Peyer's patch (tissue), 4 donors: Measurements from ENCODE around the gene PIEZO2. TPM values are rescaled to one million over a fixed set of nuclear protein-coding genes. Genes with fewer than 3 reads are reported as not detected.
A peak's percentile ranks its signal among the peaks of the same experiment; 100 is the strongest.

Experiments
- DNase-seq, 3 donors: peaks; one replicate each; pipeline ENCODE4 v3.0.0-alpha.2; 2017 to 2019
- H3K27ac ChIP-seq, 4 donors: fragments of 200-600 bp; sonication (generic); one replicate each; pipeline ENCODE4 v1.5.1; 2016 to 2019
- H3K27me3 ChIP-seq, 2 donors: fragments of 200-600 bp; sonication (generic); one replicate each; pipeline ENCODE4 v1.5.1; 2019
- H3K36me3 ChIP-seq, 3 donors: fragments of 200-600 bp; sonication (generic); one replicate each; pipeline ENCODE4 v1.5.1; 2016 to 2019
- H3K4me1 ChIP-seq, 4 donors: fragments of 200-600 bp; sonication (generic); one replicate each; pipeline ENCODE4 v1.5.1; 2016 to 2019
- H3K4me3 ChIP-seq, 4 donors: fragments of 200-600 bp; sonication (generic); 1 replicate in 3 of 4; 2 replicates in 1 of 4; pipeline ENCODE4 v1.5.1; 2016 to 2019; ENCODE audit warnings: mild to moderate bottlenecking in 1 of 4
- H3K9me3 ChIP-seq, 4 donors: fragments of 200-600 bp; sonication (generic); one replicate each; pipeline ENCODE4 v1.5.1; 2016 to 2019; ENCODE audit warnings: mild to moderate bottlenecking in 1 of 4
- POLR2A ChIP-seq, 2 donors: fragments of 450-650 bp; IDR thresholded peaks; one replicate each; pipeline ENCODE4 v1.5.1; 2017; ENCODE audit warnings: antibody characterized with exemption in 2 of 2, mild to moderate bottlenecking in 2 of 2, moderate library complexity in 2 of 2
- total RNA-seq, 4 donors: library from RNA; depleted of rRNA; stranded (reverse); fragments of >200 nt; gene quantifications; one replicate each; pipeline ENCODE4 v1.1.0, GENCODE V29; 2016
- TF ChIP-seq, protein P1 (sequence below), 6 experiments: fragments of 450-650 bp in 4 of 6; fragments of 200-600 bp in 2 of 6; sonication (generic) in 1 of 6; IDR thresholded peaks; one replicate each; pipeline ENCODE4 v1.5.1; 2017 to 2019; ENCODE audit warnings: antibody characterized with exemption in 6 of 6, mild to moderate bottlenecking in 3 of 6, moderate library complexity in 1 of 6

The PIEZO2 gene
- total RNA-seq, 4 donors from 2014 or later, result 0.85 to 5.8 (median 4.5) TPM

DNA sequence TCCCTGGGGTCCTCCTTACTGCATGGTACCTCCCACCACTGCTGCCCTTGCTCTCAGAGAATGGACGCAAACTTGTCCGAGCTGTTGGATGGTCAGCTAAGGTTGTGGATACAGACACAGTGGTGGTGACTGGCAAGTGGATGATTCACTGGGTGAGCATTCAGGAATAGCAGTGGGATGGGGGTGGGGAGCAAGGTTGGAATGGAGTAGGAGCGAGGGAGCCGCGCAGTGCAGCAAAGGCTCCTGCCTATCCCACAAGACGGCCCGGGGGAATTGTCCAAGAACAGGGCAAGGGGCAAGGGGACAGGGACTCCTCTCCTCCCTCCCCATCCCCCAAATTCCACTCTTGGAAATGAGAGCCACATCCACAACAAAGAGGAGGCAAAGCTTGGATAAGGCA lies 102.2 kb downstream of the PIEZO2 start:
- no peak overlapping the region for H3K27ac ChIP-seq
- H3K36me3 ChIP-seq, result no peaks in the 10 kb centered on the region
- H3K9me3 ChIP-seq, result no peaks in the 10 kb centered on the region
- no peaks in the 10 kb centered on the region for H3K27me3 ChIP-seq
- no peak for TF ChIP-seq POLR2A (IDR thresholded peaks at IDR 0.05)
- TF ChIP-seq, protein P1, sequence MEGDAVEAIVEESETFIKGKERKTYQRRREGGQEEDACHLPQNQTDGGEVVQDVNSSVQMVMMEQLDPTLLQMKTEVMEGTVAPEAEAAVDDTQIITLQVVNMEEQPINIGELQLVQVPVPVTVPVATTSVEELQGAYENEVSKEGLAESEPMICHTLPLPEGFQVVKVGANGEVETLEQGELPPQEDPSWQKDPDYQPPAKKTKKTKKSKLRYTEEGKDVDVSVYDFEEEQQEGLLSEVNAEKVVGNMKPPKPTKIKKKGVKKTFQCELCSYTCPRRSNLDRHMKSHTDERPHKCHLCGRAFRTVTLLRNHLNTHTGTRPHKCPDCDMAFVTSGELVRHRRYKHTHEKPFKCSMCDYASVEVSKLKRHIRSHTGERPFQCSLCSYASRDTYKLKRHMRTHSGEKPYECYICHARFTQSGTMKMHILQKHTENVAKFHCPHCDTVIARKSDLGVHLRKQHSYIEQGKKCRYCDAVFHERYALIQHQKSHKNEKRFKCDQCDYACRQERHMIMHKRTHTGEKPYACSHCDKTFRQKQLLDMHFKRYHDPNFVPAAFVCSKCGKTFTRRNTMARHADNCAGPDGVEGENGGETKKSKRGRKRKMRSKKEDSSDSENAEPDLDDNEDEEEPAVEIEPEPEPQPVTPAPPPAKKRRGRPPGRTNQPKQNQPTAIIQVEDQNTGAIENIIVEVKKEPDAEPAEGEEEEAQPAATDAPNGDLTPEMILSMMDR (IDR thresholded peaks at IDR 0.05), result no peak
- DNase-seq, result no peak
- H3K4me1 ChIP-seq, result no peaks in the 10 kb centered on the region
- H3K4me3 ChIP-seq, result no peak overlapping the region

DNA sequence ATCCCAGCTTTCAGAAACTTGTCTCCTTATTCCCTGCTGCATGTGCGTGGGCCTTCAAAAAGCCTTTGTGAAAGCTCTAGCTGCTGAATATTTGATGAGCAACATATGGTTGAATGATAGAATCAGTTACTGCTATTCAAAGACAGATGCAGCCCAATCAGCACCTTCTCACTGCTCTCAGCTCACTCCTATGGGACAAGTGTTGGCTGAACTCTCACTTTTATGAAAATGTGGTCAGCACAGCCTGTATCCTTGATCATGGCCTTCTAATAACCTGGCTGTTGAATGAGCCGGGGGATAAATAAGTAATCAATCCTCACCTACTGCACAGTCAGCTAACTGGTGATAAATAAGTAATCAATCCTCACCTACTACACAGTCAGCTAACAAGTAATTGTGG lies 103.2 kb downstream of the PIEZO2 start:
- H3K4me1 ChIP-seq, result no peaks in the 10 kb centered on the region
- DNase-seq, result no peak
- no peak overlapping the region for H3K27ac ChIP-seq
- H3K9me3 ChIP-seq, result no peaks in the 10 kb centered on the region
- no peaks in the 10 kb centered on the region for H3K27me3 ChIP-seq
- H3K4me3 ChIP-seq, result no peak overlapping the region
- no peaks in the 10 kb centered on the region for H3K36me3 ChIP-seq
- no peak for TF ChIP-seq POLR2A (IDR thresholded peaks at IDR 0.05)
- TF ChIP-seq, protein P1 (IDR thresholded peaks at IDR 0.05), result no peak

DNA sequence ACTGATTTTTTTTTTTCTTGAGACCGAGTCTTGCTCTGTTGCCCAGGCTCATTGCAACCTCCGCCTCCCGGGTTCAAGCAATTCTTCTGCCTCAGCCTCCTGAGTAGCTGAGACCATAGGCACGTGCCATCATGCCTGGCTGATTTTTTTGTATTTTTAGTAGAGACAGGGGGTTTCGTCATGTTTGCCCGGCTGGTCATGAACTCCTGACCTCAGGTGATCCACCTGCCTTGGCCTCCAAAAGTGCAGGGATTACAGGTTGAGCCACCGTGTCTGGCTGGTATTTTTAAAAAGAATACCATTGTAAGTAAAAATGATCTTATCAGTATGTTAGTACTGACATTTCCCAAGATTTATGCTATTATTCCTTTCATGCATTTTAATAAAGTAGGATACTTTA lies 105.7 kb downstream of the PIEZO2 start:
- H3K4me1 ChIP-seq, result no peaks in the 10 kb centered on the region
- H3K36me3 ChIP-seq, result no peaks in the 10 kb centered on the region
- no peaks in the 10 kb centered on the region for H3K27me3 ChIP-seq
- H3K4me3 ChIP-seq, result no peak overlapping the region
- no peak for TF ChIP-seq POLR2A (IDR thresholded peaks at IDR 0.05)
- TF ChIP-seq, protein P1 (IDR thresholded peaks at IDR 0.05), result no peak
- no peak for DNase-seq
- H3K27ac ChIP-seq, result no peak overlapping the region
- no peaks in the 10 kb centered on the region for H3K9me3 ChIP-seq

DNA sequence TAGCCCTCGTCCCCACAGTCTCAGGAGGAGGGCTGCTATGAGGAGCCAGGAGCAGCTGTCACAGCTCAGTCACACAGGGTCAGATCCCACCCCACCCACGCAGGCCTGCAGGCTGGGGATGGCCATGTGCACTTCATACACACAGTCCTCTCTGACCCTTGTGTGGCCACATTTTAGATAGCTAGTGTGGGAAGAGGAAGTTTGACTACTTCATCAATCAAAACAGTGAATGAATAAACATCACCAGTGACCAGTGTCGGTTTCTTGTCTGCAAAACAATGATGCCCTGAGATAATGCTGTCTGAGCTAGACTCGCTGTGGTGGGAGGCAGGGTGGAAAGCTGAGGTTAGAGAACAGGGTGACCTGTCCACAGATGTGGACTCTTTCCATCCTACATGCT lies 107.1 kb downstream of the PIEZO2 start:
- Histone ChIP-seq H3K27ac (no peak overlapping the region), H3K27me3 (no peaks in the 10 kb centered on the region), H3K9me3 (no peaks in the 10 kb centered on the region), H3K4me1 (no peaks in the 10 kb centered on the region), H3K4me3 (no peak overlapping the region), H3K36me3 (no peaks in the 10 kb centered on the region)
- DNase-seq, result no peak
- TF ChIP-seq, protein P1 (IDR thresholded peaks at IDR 0.05), result no peak
- TF ChIP-seq POLR2A (IDR thresholded peaks at IDR 0.05), result no peak

DNA sequence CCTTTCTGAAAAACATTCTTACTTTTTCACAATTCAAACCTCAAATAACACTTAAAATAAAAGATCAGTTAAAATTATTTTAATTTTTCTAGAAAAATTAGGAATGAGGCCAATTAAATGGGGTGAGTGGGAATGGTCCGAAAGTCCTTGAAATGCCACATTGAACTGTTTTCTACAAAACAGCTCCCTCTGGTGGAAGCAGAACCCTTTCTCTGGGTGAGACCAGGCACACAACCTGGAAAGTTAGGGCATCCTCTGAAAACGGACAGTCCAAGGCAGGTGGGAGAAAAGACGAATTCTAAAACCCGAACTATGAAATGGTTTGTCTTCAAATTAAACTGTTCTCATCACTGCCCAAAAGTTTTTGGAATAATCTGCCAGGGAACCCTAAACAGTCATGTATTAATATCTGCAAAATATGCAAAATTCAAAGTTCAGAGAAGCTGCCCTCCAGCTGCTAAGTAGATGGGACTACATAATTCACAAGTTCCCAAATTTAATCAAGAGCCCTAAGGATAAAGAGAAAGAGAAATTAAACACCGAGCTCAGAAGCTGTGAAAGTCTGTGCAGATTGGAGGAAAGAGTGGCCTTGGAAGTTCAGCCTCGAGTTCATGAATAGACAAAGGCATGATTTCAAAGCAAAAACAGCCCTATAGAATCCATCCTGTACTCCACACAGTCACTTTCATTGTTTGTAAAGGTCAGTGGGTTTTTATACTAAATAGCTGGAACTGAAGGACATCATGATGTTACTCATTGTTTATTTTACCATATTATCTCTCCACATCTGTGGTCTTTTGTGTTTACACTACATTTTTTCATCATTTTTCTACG lies 108.3 kb downstream of the PIEZO2 start:
- Histone ChIP-seq H3K4me3 (no peak overlapping the region), H3K4me1 (no peaks in the 10 kb centered on the region), H3K36me3 (no peaks in the 10 kb centered on the region), H3K27me3 (no peaks in the 10 kb centered on the region), H3K27ac (no peak overlapping the region), H3K9me3 (no peaks in the 10 kb centered on the region)
- no peak for TF ChIP-seq POLR2A (IDR thresholded peaks at IDR 0.05)
- TF ChIP-seq, protein P1 (IDR thresholded peaks at IDR 0.05), result peak in 5 of 6 experiments; percentile 8 to 52 (median 42)
- DNase-seq, result no peak
